HFF-Myc (cell line): Measurements from ENCODE around the gene PLXNA4.

Source experiments
- DNase-seq: peaks from one replicate; pipeline ENCODE4 v3.0.0-alpha.2; 2011; ENCODE audit warnings: low read depth; ENCODE audit errors: extremely low read depth
- H3K4me3 ChIP-seq: replicated peaks from 2 replicates; pipeline ENCODE4 v1.5.1; 2011; ENCODE audit warnings: low read depth, mild to moderate bottlenecking, control low read depth, low read length
- TF ChIP-seq, protein P1 (sequence below): IDR thresholded peaks from 2 replicates; pipeline ENCODE4 v1.5.1; 2012; ENCODE audit warnings: mild to moderate bottlenecking, low read depth, low read length, control low read depth; ENCODE audit errors: missing control alignments

PLXNA4 gene

DNA sequence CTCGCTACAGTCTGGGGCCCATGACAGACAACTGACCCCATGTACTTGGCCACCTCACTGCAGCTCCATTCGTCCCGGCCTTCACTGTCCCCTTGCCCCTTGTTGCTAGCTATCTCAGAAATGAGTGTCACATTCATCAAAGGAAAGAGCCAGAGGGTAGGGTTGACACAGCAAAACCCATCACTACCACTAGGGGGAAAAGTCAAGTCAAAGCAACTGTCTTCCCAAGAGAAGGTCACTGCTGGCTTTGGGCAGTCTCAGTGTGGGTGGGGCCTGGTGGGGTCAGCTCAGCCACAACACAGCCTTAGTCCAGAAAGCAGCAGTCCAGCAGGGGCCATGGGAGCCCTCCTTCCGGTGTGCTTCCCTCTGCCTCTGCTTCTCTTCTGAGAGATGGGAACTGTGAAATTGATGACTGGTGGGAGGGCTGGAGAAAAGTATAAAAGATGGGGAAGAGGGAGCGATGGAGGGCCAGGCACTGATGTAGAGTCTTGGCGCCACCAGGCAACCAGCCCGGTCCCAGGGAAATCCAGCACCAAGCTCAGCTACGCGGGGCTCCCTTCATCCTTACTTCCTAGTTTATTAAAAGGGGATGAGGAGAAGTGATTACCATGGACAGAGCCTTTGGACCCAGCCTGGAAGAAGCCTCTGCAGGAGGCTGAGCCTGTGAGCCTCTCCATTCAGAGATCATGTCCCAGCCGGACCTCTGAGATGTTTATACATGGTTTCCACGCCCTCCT, 58.0 kb downstream of the PLXNA4 start:
- H3K4me3 ChIP-seq = no peak overlapping the region
- TF ChIP-seq, protein P1, sequence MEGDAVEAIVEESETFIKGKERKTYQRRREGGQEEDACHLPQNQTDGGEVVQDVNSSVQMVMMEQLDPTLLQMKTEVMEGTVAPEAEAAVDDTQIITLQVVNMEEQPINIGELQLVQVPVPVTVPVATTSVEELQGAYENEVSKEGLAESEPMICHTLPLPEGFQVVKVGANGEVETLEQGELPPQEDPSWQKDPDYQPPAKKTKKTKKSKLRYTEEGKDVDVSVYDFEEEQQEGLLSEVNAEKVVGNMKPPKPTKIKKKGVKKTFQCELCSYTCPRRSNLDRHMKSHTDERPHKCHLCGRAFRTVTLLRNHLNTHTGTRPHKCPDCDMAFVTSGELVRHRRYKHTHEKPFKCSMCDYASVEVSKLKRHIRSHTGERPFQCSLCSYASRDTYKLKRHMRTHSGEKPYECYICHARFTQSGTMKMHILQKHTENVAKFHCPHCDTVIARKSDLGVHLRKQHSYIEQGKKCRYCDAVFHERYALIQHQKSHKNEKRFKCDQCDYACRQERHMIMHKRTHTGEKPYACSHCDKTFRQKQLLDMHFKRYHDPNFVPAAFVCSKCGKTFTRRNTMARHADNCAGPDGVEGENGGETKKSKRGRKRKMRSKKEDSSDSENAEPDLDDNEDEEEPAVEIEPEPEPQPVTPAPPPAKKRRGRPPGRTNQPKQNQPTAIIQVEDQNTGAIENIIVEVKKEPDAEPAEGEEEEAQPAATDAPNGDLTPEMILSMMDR = peak; percentile 52
- peak; percentile 4 for DNase-seq

DNA sequence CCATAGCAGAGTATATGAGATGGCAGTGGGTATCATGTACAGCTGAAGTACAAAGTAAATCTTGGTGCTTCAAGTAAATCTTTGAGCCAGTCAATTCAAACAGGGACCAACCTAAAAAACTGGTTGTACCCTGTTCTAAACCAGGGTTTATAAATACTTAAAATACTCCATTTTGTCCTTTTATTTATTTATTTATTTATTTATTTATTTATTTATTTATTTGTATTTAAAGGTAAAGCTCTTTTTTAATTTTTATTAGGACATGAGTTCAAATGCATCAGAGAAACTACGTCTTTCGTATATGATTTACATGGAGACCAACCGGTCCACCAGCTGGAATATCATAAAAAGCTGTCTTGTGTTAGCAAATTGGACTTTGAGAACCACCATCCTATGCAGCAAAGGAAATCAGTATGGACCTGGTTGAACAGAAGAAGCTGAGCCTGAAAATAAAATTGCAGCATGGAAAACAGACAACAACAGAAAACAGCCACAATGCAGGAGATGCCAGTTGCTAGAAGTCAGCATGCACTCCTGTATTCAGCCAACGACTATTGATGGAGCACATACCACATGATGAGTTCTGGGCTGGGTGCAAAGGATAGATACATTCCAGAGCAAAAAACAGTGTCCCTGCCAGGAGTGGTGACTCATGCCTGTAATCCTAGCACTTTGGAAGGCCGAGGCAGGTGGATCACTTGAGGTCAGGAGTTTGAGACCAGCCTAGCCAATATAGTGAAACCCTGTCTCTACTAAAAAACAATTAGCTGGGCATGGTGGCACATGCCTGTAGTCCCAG, 60.0 kb downstream of the PLXNA4 start:
- H3K4me3 ChIP-seq = no peak overlapping the region
- peak; percentile 6 for DNase-seq
- TF ChIP-seq, protein P1 = no peak

DNA sequence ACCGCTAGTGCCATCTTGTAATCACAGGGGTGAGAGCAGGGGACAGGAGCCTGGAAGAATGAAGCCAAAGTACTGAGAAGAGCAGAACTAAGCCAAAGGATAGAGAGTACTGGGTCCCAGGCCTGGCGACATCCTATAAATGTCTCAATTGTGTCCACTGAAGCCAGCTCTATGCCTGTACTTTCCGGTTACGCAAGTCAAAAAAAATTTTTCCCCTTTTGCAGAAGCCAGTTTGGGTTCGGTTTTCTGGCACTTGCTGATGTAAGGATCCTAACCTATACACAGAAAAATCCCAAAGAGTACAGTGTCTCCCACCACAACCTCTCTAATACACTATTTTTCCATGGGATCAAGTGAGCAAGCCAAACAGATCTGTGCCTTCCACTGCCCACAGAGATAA, 61.1 kb downstream of the PLXNA4 start:
- H3K4me3 ChIP-seq = no peak overlapping the region
- DNase-seq = no peak
- TF ChIP-seq, protein P1 = no peak

DNA sequence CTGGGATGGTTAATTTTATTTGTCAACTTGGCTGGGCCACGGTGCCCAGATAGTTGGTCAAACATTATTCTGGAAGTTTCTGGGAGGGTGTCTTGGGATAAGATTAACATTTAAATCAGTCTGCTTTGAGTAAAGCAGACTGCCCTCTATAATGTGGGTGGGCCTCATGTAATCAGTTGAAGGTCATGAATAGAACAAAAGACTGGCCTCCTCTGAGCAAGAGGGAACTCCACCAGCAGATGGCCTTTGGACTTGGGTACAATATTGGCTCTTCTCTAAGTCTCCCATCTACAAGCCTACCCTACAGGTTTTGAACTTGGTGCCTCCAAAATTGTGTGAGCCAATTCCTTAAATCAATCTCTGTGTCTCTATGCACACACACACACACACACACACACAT, 61.8 kb downstream of the PLXNA4 start:
- TF ChIP-seq, protein P1 = no peak
- H3K4me3 ChIP-seq = no peak overlapping the region
- DNase-seq = no peak

GRCh38 chr7:132511921-132512320, 64.3 kb downstream of the PLXNA4 start:
- H3K4me3 ChIP-seq = no peak overlapping the region
- TF ChIP-seq, protein P1 = no peak
- no peak for DNase-seq

GRCh38 chr7:132511387-132511786, 64.9 kb downstream of the PLXNA4 start:
- H3K4me3 ChIP-seq = no peak overlapping the region
- TF ChIP-seq, protein P1 = no peak
- DNase-seq = no peak

- no peak overlapping the region for H3K4me3 ChIP-seq
- TF ChIP-seq, protein P1 = no peak
- no peak for DNase-seq
Measured at GRCh38 chr7:132509643-132510042, 66.6 kb downstream of the PLXNA4 start.
